Fibroblast of the conjunctiva (primary cell): Measurements from ENCODE around the gene PTPRT.
"Not testable (repeated sequence)": the region's sequence is repeated elsewhere in the genome, so short reads cannot be mapped to it uniquely, and the experiment has no call there.

ENCODE experiments used
- DNase-seq: peaks from one replicate; pipeline ENCODE4 v3.0.0-alpha.2; 2010; ENCODE audit warnings: low read depth

Gene PTPRT

DNA sequence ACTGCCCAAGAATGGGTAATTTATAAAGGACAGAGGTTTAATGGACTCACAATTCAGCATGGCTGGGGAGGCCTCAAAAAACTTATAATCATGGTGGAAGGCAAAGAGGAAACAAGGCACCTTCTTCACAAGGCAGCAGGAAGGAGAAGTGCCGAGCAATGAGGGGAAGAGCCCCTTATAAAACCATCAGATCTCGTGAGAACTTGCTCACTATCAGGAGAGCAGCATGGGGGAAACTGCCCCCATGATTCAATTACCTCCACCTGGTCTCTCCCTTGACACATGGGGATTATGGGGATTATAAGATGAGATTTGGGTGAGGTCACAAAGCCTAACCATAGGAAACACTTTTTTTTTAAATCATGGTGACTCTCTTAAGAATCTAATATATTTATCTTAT is 278.9 kb downstream of the PTPRT start:
- DNase-seq: not testable (repeated sequence)

- DNase-seq: no peak
Observed at GRCh38 chr20:42907730-42908129, 282.0 kb downstream of the PTPRT start.

DNA sequence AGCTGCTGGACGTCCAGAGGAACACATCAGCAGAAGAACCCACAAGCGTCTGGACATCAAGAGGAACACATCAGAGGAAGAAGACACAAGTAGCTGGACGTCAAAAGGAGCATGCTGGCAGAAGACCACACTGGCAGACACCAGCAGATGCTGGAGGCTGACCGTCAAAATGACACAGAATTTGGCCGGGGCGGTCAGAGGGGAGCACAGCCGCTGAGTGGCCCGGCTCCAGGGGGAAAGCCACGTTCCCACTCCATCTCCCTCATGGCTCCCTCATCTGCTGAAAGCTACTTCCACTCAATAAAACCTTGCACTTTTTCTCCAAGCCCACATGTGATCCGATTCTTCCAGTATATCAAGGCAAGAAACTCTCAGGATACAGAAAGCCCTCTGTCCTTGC is 283.6 kb downstream of the PTPRT start:
- no peak for DNase-seq

GRCh38 chr20:42902509-42902908 is 287.2 kb downstream of the PTPRT start:
- DNase-seq: no peak

- DNase-seq: no peak
Observed at GRCh38 chr20:42901689-42902440, 287.8 kb downstream of the PTPRT start.

GRCh38 chr20:42900764-42901163 is 288.9 kb downstream of the PTPRT start:
- DNase-seq: not testable (repeated sequence)

GRCh38 chr20:42895020-42895419 is 294.7 kb downstream of the PTPRT start:
- no peak for DNase-seq

DNA sequence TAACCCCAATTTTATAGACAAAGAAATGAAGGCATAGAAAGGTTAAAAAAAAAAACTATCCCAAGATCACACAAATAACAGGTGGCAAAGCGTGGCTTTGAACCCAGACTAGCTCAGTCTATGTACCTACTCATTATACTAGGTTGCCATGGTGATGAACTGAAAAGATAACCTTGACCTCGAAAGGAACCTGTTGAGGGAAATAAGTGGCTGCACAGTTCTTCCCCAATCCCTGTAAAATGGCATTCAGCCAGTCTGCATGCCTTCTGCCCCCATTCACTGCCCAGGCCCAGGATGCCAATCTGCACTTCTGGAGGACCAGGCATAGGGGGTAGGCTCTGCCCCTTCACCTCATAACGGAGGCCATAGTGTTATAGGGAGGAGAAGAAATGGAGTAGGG is 295.2 kb downstream of the PTPRT start:
- no peak for DNase-seq

- no peak for DNase-seq
Observed at GRCh38 chr20:42889517-42889916, 300.2 kb downstream of the PTPRT start.

DNA sequence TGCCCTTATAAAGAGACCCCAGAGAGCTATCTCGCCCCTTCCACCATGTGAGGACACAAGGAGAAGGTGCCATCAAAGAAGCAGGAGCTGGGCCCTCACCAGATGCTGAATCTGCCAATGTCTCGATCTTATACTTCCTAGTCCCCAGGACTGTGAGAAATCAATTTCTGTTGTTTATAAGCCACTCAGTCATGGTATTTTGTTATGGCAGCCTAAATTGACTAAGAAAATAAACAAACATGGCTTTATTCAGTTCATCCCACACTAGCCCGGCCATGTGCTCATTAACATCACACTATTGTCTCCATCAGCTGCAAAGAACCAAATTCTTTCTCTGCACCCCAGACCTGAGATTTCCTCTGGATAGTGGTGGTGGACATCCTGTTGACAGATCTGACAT is 302.4 kb downstream of the PTPRT start:
- no peak for DNase-seq

DNA sequence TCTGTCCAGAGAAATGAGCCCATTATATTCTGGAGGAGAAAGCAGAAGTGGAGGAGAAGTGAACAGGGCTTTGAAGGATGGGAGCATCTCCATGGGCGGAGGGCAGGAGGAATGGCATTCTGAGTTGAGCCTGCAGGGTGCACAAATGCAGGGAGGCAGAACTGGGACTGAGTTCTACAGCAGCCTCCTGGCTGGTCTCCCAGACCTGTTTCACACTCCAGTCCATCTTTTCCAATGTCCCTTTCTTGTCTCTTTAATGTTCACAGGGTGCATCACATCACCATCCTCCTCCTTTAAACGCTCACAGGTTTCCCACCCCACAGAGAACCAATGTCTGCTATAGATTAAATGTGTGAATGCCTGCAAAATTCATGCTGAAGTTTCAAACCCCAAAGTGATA is 302.9 kb downstream of the PTPRT start:
- DNase-seq: no peak

DNA sequence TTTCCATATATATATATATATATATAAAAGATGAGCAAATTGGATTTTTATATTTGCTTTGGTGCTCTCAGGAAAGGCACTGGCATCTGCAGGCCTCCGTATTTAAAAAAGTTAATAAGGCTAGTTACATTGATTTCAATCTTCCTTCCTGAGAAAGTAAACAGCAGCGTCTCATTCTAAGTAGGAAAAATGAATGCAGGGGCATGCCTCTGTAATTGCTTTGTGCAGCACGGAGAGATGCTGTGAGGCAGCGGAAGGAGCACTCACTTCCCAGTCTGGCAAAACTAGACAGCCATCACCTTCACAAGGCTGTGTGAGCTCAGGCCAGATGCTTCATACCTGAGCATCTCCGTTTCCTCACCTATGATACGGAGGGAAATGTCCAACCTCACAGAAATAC is 303.7 kb downstream of the PTPRT start:
- DNase-seq: no peak

GRCh38 chr20:42875581-42875980 is 314.1 kb downstream of the PTPRT start:
- no peak for DNase-seq

DNA sequence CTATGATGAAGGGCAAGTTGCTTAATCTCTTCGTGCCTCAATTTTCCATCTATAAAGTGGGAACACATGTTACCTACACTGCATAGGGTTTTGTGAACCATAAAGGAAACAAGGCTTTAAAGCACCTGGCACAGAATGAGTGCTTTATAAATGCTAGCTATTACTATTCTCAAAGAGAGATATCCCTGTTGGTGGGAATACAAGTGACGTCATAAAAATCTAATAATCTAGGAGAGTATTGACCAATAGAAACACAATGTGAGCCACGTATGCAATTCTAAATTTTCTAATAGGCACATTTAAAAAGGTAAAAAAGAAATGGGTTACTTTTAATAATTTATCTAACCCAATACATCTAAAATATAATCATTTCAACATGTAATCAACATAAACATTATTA is 316.4 kb downstream of the PTPRT start:
- no peak for DNase-seq

DNA sequence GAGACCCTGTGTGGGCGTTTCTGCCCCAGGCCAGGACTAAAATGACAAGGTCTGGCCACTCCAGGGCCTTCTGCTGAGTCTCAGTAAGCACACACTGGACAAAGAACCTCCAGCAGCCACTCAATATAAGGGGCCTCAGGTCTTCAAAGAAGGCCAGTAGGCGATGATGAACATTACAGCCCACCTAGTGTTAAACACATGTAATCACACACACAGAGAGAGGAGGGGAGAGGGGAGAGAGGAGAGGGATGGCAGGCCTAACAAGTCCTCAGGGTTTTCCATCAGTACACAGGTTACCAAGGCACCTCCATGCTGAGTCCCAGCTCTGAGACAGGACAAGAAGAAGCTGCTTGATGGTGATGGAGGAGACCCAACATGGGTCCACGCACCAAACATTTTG is 325.6 kb downstream of the PTPRT start:
- no peak for DNase-seq

DNA sequence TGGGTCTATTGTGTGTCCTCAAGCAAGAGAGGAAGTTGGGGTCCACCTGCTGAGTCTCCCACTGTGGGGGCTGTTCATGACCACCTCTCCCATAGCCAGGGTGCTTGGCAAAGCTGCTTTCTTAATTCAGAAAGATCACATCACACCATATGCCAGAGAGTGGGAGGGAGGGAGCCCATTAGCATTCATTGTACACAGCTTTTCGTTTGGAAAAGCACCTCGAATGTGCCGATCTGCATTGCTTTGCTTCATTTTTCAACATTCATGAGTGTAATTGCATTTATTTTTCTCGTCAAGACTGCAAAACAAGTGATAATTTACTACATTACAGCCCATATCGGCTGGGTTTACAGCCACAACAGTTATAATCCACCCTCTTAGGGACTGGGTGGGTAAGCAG is 327.3 kb downstream of the PTPRT start:
- no peak for DNase-seq

- DNase-seq: no peak
Observed at GRCh38 chr20:42857446-42857845, 332.3 kb downstream of the PTPRT start.

DNA sequence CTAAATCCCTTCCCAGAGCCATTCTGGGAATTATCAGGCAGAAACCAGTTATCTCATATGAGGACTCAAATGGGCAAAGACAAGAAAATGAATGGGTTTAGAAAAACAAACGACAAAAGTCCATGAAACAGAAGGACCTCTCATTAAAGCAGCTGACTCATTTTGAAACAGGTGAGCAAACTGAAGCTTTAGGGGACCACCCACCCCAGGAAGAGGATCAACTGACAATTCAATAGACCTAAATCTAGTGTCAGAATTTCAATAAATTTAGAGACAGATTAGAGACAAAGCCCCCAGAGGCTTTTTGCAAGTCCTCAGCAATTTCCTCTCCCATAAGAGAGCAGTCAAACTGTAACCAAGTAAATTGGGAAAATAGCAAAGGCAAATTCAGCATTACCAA is 333.8 kb downstream of the PTPRT start:
- DNase-seq: no peak

DNA sequence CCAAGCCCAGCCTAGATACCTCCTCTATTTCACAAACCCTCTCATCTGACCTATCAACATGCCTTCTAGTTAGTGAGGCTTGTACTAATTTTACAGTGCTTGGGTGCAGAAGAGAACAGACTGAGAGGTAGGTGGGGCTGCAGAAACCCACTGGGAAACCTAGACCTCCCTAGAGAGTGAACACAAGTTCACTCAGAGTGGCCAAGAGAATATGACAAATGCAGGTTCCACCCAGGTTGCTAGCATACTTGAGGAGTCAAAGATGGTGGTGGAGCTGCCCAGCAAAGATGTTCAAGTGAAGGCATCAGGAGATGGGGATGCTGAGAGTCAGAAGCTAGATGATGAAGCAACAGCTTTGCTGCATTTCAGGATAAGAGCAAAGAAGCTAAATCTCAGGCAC is 337.0 kb downstream of the PTPRT start:
- DNase-seq: no peak

- no peak for DNase-seq
Observed at GRCh38 chr20:42846784-42847490, 342.8 kb downstream of the PTPRT start.

DNA sequence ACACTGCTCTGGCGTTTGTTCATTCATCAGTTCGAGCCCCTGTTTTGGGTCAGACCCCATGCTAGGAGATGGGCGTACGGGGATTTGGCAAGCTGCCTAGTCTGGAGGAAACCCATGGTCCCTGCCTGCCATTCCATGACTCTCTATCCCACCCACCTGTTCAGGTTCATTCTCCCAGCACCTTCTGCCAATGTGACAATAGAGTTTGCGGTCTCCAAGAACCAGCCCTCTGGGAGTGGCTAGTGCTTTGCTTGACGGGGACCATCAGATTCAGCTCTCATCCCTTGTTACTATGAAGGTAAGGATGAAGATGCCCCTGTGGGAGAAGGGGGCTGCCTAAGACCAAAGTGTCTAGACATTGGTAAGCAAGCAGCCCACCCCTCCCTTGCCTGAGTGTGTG is 345.0 kb downstream of the PTPRT start:
- DNase-seq: no peak

DNA sequence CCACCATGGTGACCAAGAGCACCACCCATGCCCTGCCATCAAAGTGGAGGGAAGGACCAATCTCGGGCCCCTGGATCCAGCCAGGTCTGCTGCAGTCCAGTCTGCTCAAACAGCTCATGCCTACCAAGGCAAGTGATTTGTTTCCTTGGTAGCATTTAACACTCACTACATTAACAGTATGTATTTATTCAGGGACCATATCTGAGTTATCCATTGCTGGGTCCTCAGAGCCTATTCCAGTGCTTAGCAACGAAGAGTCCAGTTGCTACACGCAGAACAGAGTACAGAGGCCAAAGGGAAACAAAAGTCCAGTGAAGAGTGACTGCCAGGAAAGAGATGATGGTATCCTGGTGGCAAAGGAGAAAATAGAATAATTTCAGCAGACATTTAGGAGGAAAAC is 352.2 kb downstream of the PTPRT start:
- DNase-seq: no peak

- no peak for DNase-seq
Observed at GRCh38 chr20:42836339-42836738, 353.4 kb downstream of the PTPRT start.

DNA sequence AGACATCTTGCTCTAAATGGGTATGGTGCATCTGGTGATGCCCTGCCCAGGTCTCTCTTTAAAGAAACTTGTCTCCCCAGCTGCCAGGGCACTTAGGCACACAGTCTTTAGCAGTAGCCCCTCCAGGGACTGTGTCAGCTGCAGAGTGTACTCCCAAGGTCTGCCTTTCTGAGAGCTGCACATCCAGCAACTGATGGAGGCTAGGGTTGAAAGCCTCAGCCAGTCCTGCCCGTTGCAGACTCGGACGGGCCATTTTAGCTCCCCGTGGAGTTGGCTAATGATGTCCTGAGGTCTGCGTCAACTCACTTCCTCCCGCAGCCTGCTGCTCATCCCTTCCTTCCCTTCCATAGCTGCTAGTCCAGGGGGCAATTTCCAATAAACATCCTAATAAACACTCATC is 381.8 kb downstream of the PTPRT start:
- no peak for DNase-seq
